B cell (primary cell): ENCODE measurements around the gene FAM47C. TPM values are rescaled to one million over a fixed set of nuclear protein-coding genes. Genes with fewer than 3 reads are reported as not detected.
"Not testable (repeated sequence)": the region's sequence is repeated elsewhere in the genome, so short reads cannot be mapped to it uniquely, and the experiment has no call there.

Experiments
- ATAC-seq: fragments of 200-7000 bp; cut with Tn5 transposase; one replicate; pipeline ENCODE4 v1.10.0; 2021; ENCODE audit warnings: low read depth, mild to moderate bottlenecking, moderate number of reproducible peaks, moderate library complexity
- CTCF ChIA-PET: fragments of 350-600 bp; sonication (Branson Sonifier 250); formaldehyde crosslinking; loops from one replicate; lab custom pipeline; 2021; ENCODE audit warnings: antibody characterized with exemption, inconsistent platforms; lab: Charles Lee
- POLR2A ChIA-PET: fragments of 350-600 bp; sonication (Branson Sonifier 250); formaldehyde crosslinking; loops from one replicate; lab custom pipeline; 2021; ENCODE audit warnings: antibody characterized with exemption; lab: Charles Lee
- DNase-seq: peaks from one replicate; pipeline ENCODE4 v3.0.0; 2013
- H2AFZ ChIP-seq: 2 replicates; pipeline ENCODE4 v1.6.1; 2012; ENCODE audit warnings: mild to moderate bottlenecking, low read depth, low read length; ENCODE audit not compliant: insufficient read depth, poor library complexity, severe bottlenecking
- H3K27ac ChIP-seq, 2 donors: 1 replicate in 1 of 2; 2 replicates in 1 of 2; pipeline ENCODE4 v1.5.1; 2012 to 2013; ENCODE audit warnings: low read length in 2 of 2, mild to moderate bottlenecking in 2 of 2, moderate library complexity in 1 of 2
- H3K27me3 ChIP-seq, 4 experiments: fragments of 200-600 bp in 1 of 4; sonication (generic) in 1 of 4; replicated peaks in 1 of 4; 1 replicate in 2 of 4; 2 replicates in 2 of 4; pipeline versions ENCODE4 v1.6.1 to v1.7.0; 2013 to 2016; ENCODE audit warnings: low read length in 3 of 4, mild to moderate bottlenecking in 2 of 4, mixed read lengths in 1 of 4, moderate library complexity in 1 of 4; ENCODE audit not compliant: insufficient read depth in 4 of 4, control insufficient read depth in 3 of 4; ENCODE audit errors: control extremely low read depth in 1 of 4
- H3K36me3 ChIP-seq, 2 experiments: replicated peaks in 1 of 2; 1 replicate in 1 of 2; 2 replicates in 1 of 2; pipeline versions ENCODE4 v1.6.1 to v1.7.1; 2013; ENCODE audit warnings: low read length in 1 of 2; ENCODE audit not compliant: insufficient read depth in 2 of 2, control insufficient read depth in 1 of 2; ENCODE audit errors: control extremely low read depth in 1 of 2, extremely low read depth in 1 of 2
- H3K4me1 ChIP-seq, 2 donors: fragments of 200-600 bp in 1 of 2; sonication (generic) in 1 of 2; 1 replicate in 1 of 2; 2 replicates in 1 of 2; pipeline versions ENCODE4 v1.5.1 to v1.6.1; 2013 to 2017; ENCODE audit warnings: low read length in 2 of 2; ENCODE audit not compliant: control insufficient read depth in 2 of 2, insufficient read depth in 2 of 2
- H3K4me2 ChIP-seq: replicated peaks from 2 replicates; pipeline ENCODE3; 2012; ENCODE audit warnings: mild to moderate bottlenecking, low read depth, low read length; ENCODE audit not compliant: poor library complexity, severe bottlenecking
- H3K4me3 ChIP-seq, 5 experiments: fragments of 200-600 bp in 1 of 5; sonication (generic) in 1 of 5; 1 replicate in 3 of 5; 2 replicates in 2 of 5; pipeline versions ENCODE4 v1.5.1 to v1.7.0; 2011 to 2016; ENCODE audit warnings: low read length in 4 of 5, mild to moderate bottlenecking in 4 of 5, low read depth in 2 of 5, control low read depth in 1 of 5, moderate library complexity in 1 of 5; ENCODE audit not compliant: insufficient read depth in 1 of 5; ENCODE audit errors: control extremely low read depth in 1 of 5, extremely low read depth in 1 of 5
- H3K79me2 ChIP-seq: fragments of 200-600 bp; sonication (generic); one replicate; pipeline ENCODE4 v1.6.0; 2016; ENCODE audit warnings: low read length; ENCODE audit not compliant: control insufficient read depth, insufficient read depth
- H3K9ac ChIP-seq: fragments of 200-600 bp; sonication (generic); 2 replicates; pipeline ENCODE4 v1.6.1; 2017; ENCODE audit warnings: mild to moderate bottlenecking, low read length, moderate library complexity
- H3K9me3 ChIP-seq, 3 donors: one replicate each; pipeline versions ENCODE4 v1.6.1 to v1.7.1; 2013; ENCODE audit warnings: low read length in 2 of 3; ENCODE audit not compliant: control insufficient read depth in 2 of 3, insufficient read depth in 1 of 3; ENCODE audit errors: control extremely low read depth in 1 of 3
- H4K20me1 ChIP-seq: 2 replicates; pipeline ENCODE4 v1.6.0; 2012; ENCODE audit warnings: mild to moderate bottlenecking, low read length; ENCODE audit not compliant: insufficient read depth, control insufficient read depth, poor library complexity, severe bottlenecking
- H3K27ac Mint-ChIP-seq: one replicate; pipeline ENCODE4 v1.8.0; 2021; ENCODE audit warnings: mixed read lengths
- H3K27me3 Mint-ChIP-seq: one replicate; pipeline ENCODE4 v1.8.0; 2021; ENCODE audit warnings: mixed read lengths
- H3K4me1 Mint-ChIP-seq: one replicate; pipeline ENCODE4 v1.8.0; 2021; ENCODE audit warnings: mixed read lengths
- H3K4me3 Mint-ChIP-seq: one replicate; pipeline ENCODE4 v1.8.0; 2021; ENCODE audit warnings: mixed read lengths
- H3K9me3 Mint-ChIP-seq: one replicate; pipeline ENCODE4 v1.8.0; 2022; ENCODE audit warnings: mixed read lengths; ENCODE audit not compliant: insufficient read depth
- WGBS: methylation state at CpG from one replicate; pipeline ENCODE4 v1.1.5; 2013; ENCODE audit warnings: missing lambda C conversion rate; ENCODE audit not compliant: insufficient coverage; 5-methylcytosine and 5-hydroxymethylcytosine counted together
- intact Hi-C: fragments of 100-400 bp; cut with micrococcal nuclease; formaldehyde crosslinking; loops from one replicate; pipeline ENCODE4 v1.10.0; 2022
- polyA plus RNA-seq: library from polyadenylated mRNA; depleted of rRNA; stranded (reverse); fragments of >200 nt; gene quantifications from 2 replicates; pipeline ENCODE4 v1.2.3, GENCODE V29; 2012
- total RNA-seq, 2 donors: library from RNA; stranded (reverse); fragments of 120-200 nt in 1 of 2; gene quantifications; 1 replicate in 1 of 2; 2 replicates in 1 of 2; pipeline versions ENCODE4 v1.2.3 to v1.2.4, GENCODE V29; 2013 to 2022

The FAM47C gene
- total and polyA plus RNA-seq, 2 donors (not counting 1 experiment from before 2014, with no cell fraction given), result not detected

- ATAC-seq, H3K27me3 Mint-ChIP-seq: not testable (repeated sequence)
These were observed 28.6 kb downstream of the FAM47C start for GRCh38 chrX:37036674-37037220.

GRCh38 chrX:37038814-37039213, 30.6 kb downstream of the FAM47C start:
- not testable (repeated sequence) for H3K4me1 Mint-ChIP-seq, H3K27ac Mint-ChIP-seq, H3K9me3 Mint-ChIP-seq

More at GRCh38 chrX:37036674-37037220, 28.6 kb downstream of the FAM47C start:
- WGBS, result 80% methylated on average over 1 of the region's 7 CpGs
- H3K4me1 Mint-ChIP-seq, DNase-seq, H3K9ac ChIP-seq, H3K36me3 ChIP-seq, H3K27ac ChIP-seq, H3K9me3 Mint-ChIP-seq, H3K4me3 Mint-ChIP-seq, H4K20me1 ChIP-seq, H3K79me2 ChIP-seq, H3K27ac Mint-ChIP-seq, CTCF ChIA-PET, H2AFZ ChIP-seq, H3K27me3 ChIP-seq, H3K4me3 ChIP-seq, H3K9me3 ChIP-seq, H3K4me2 ChIP-seq, H3K4me1 ChIP-seq, POLR2A ChIA-PET, intact Hi-C loops: not testable (repeated sequence)

GRCh38 chrX:37042956-37043885, 35.1 kb downstream of the FAM47C start:
- H3K36me3 ChIP-seq, intact Hi-C loops, H3K4me3 Mint-ChIP-seq, H3K4me1 ChIP-seq, H3K9ac ChIP-seq, DNase-seq, H3K27me3 Mint-ChIP-seq, ATAC-seq, H3K4me1 Mint-ChIP-seq, H4K20me1 ChIP-seq, H3K9me3 ChIP-seq, H3K27ac Mint-ChIP-seq, POLR2A ChIA-PET, H3K27ac ChIP-seq, H2AFZ ChIP-seq, H3K4me3 ChIP-seq, H3K27me3 ChIP-seq, CTCF ChIA-PET, H3K4me2 ChIP-seq, H3K9me3 Mint-ChIP-seq, H3K79me2 ChIP-seq: not testable (repeated sequence)
- WGBS, result 98% methylated on average over 20 of the region's 56 CpGs

More at GRCh38 chrX:37038814-37039213, 30.6 kb downstream of the FAM47C start:
- CTCF ChIA-PET, H3K4me2 ChIP-seq, H3K27me3 Mint-ChIP-seq, intact Hi-C loops, H3K79me2 ChIP-seq, DNase-seq, ATAC-seq, POLR2A ChIA-PET, H2AFZ ChIP-seq, H3K4me3 ChIP-seq, H3K27ac ChIP-seq, H3K9me3 ChIP-seq, H3K4me3 Mint-ChIP-seq, H3K36me3 ChIP-seq, H3K27me3 ChIP-seq, H4K20me1 ChIP-seq, H3K4me1 ChIP-seq, H3K9ac ChIP-seq: not testable (repeated sequence)
- no CpG with 5 or more reads among the region's 1 CpG for WGBS
